GM23338 (cell line): ENCODE data around the gene GYS2. TPM values are rescaled to one million over a fixed set of nuclear protein-coding genes. Genes with fewer than 3 reads are reported as not detected.
A peak's percentile ranks its signal among the peaks of the same experiment; 100 is the strongest.

Source experiments
- ATAC-seq: fragments of 200-7000 bp; cut with Tn5 transposase; 3 replicates; pipeline ENCODE4 v1.9.1; 2020
- DNase-seq: peaks from one replicate; pipeline ENCODE4 v3.0.0-alpha.2; 2015; ENCODE audit warnings: low spot score
- H2AFZ ChIP-seq: fragments of 200-600 bp; sonication (generic); 2 replicates; pipeline ENCODE4 v1.8.0; 2016; ENCODE audit warnings: antibody characterized with exemption, mild to moderate bottlenecking, moderate library complexity
- H3F3A ChIP-seq: fragments of 200-600 bp; sonication (generic); replicated peaks from 2 replicates; pipeline ENCODE4 v1.8.0; 2017; ENCODE audit warnings: antibody characterized with exemption, mixed run types, low read depth
- H3K27ac ChIP-seq: fragments of 200-600 bp; sonication (generic); 2 replicates; pipeline ENCODE4 v1.6.1; 2016; ENCODE audit warnings: low read depth
- H3K27me3 ChIP-seq: fragments of 200-600 bp; sonication (generic); 2 replicates; pipeline ENCODE4 v1.8.0; 2016; ENCODE audit warnings: mild to moderate bottlenecking, mixed run types, moderate library complexity; ENCODE audit not compliant: insufficient read depth
- H3K36me3 ChIP-seq: fragments of 200-600 bp; sonication (generic); 2 replicates; pipeline ENCODE4 v1.8.0; 2016; ENCODE audit warnings: mild to moderate bottlenecking; ENCODE audit not compliant: insufficient read depth
- H3K4me1 ChIP-seq: fragments of 200-600 bp; sonication (generic); 2 replicates; pipeline ENCODE4 v1.8.0; 2016; ENCODE audit warnings: mild to moderate bottlenecking, moderate library complexity; ENCODE audit not compliant: insufficient read depth
- H3K4me2 ChIP-seq: fragments of 200-600 bp; sonication (generic); 2 replicates; pipeline ENCODE4 v1.7.1; 2017; ENCODE audit warnings: mixed run types
- H3K4me3 ChIP-seq: fragments of 200-600 bp; sonication (generic); 2 replicates; pipeline ENCODE4 v1.6.1; 2016; ENCODE audit warnings: mixed run types
- H3K79me2 ChIP-seq: fragments of 200-600 bp; sonication (generic); replicated peaks from 2 replicates; pipeline ENCODE4 v1.8.0; 2017; ENCODE audit warnings: mild to moderate bottlenecking; ENCODE audit not compliant: insufficient read depth
- H3K9me2 ChIP-seq: fragments of 200-600 bp; sonication (generic); 2 replicates; pipeline ENCODE4 v1.8.0; 2017; ENCODE audit not compliant: insufficient read depth
- H4K20me1 ChIP-seq: fragments of 200-600 bp; sonication (generic); replicated peaks from 2 replicates; pipeline ENCODE4 v1.8.0; 2017; ENCODE audit warnings: mild to moderate bottlenecking; ENCODE audit not compliant: insufficient read depth
- H3K27ac Mint-ChIP-seq: 2 replicates; pipeline ENCODE4 v1.8.0; 2020; ENCODE audit warnings: inconsistent platforms, mild to moderate bottlenecking, moderate library complexity, mixed read lengths
- H3K27me3 Mint-ChIP-seq: 3 replicates; pipeline ENCODE4 v1.8.0; 2022; ENCODE audit warnings: low read depth, mild to moderate bottlenecking, moderate library complexity, mixed read lengths, inconsistent platforms; ENCODE audit not compliant: insufficient read depth, poor library complexity
- H3K36me3 Mint-ChIP-seq: 3 replicates; pipeline ENCODE4 v1.8.0; 2021; ENCODE audit warnings: low read depth, mild to moderate bottlenecking, inconsistent platforms, moderate library complexity, mixed read lengths
- H3K4me1 Mint-ChIP-seq: 3 replicates; pipeline ENCODE4 v1.8.0; 2020; ENCODE audit warnings: mild to moderate bottlenecking, inconsistent platforms, mixed read lengths
- H3K4me3 Mint-ChIP-seq: 3 replicates; pipeline ENCODE4 v1.8.0; 2021; ENCODE audit warnings: moderate library complexity, mild to moderate bottlenecking, inconsistent platforms, mixed read lengths
- H3K9me3 Mint-ChIP-seq: 3 replicates; pipeline ENCODE4 v1.8.0; 2020; ENCODE audit warnings: moderate library complexity, mild to moderate bottlenecking, inconsistent platforms, mixed read lengths
- CTCF ChIP-seq, 2 experiments: fragments of 200-600 bp in 1 of 2; sonication (generic) in 1 of 2; conservative IDR thresholded peaks; 2 replicates each; pipeline versions ENCODE4 v1.5.1 to v1.6.1; 2016 to 2017; ENCODE audit warnings: antibody characterized with exemption in 2 of 2, low read depth in 2 of 2, mild to moderate bottlenecking in 2 of 2, moderate library complexity in 1 of 2
- ETS1 ChIP-seq: IDR thresholded peaks from 2 replicates; pipeline ENCODE4 v1.6.1; 2016; ENCODE audit warnings: antibody characterized with exemption
- EZH2 ChIP-seq: fragments of 200-600 bp; sonication (generic); IDR thresholded peaks from one replicate; pipeline ENCODE4 v1.8.0; 2017; ENCODE audit warnings: antibody characterized with exemption, mild to moderate bottlenecking, low read depth; ENCODE audit not compliant: unreplicated experiment
- JUNB ChIP-seq: IDR thresholded peaks from one replicate; pipeline ENCODE4 v1.6.1; 2016; ENCODE audit warnings: antibody characterized with exemption; ENCODE audit not compliant: unreplicated experiment
- NANOG ChIP-seq: IDR thresholded peaks from 2 replicates; pipeline ENCODE4 v1.6.1; 2016; ENCODE audit warnings: antibody characterized with exemption, borderline replicate concordance
- POLR2AphosphoS5 ChIP-seq: IDR thresholded peaks from 2 replicates; pipeline ENCODE4 v1.6.1; 2016; ENCODE audit warnings: antibody characterized with exemption, low read depth
- REST ChIP-seq: IDR thresholded peaks from one replicate; pipeline ENCODE4 v1.6.1; 2018; ENCODE audit warnings: antibody characterized with exemption; ENCODE audit not compliant: unreplicated experiment
- ZNF331 ChIP-seq: fragments of 250-450 bp; sonication (Bioruptor Pico); IDR thresholded peaks from 2 replicates; pipeline ENCODE4 v1.5.0; 2020; ENCODE audit warnings: low read depth, mild to moderate bottlenecking, moderate library complexity
- ZNF462 ChIP-seq: fragments of 250-450 bp; sonication (Bioruptor Pico); IDR thresholded peaks from 2 replicates; pipeline ENCODE4 v1.5.0; 2020; ENCODE audit warnings: mild to moderate bottlenecking, moderate library complexity
- polyA plus RNA-seq: library from polyadenylated mRNA; unstranded; fragments of >200 nt; fragmentation: Nextera tagmentation; extraction: Ambion mirVana; gene quantifications from 2 replicates; pipeline ENCODE4 v1.2.1, GENCODE V29; 2016
- total RNA-seq: library from RNA; depleted of rRNA; stranded (reverse); fragments of >200 nt; shearing (Covaris generic); gene quantifications from 2 replicates; pipeline ENCODE4 v1.2.3, GENCODE V29; 2014

GYS2 gene
- total and polyA plus RNA-seq, 2 experiments from 2014 or later = not detected

GRCh38 chr12:21505888-21506287 is 98.8 kb downstream of the GYS2 start:
- no peak for ATAC-seq
- Mint-ChIP-seq H3K27ac (no peak overlapping the region), H3K36me3 (peaks cover 6% of the 10 kb centered on the region; the same call in 2 of the 3 replicates), H3K4me3 (no peak overlapping the region), H3K4me1 (peaks cover 6% of the 10 kb centered on the region; the same call in 2 of the 3 replicates), H3K9me3 (no peaks in the 10 kb centered on the region), H3K27me3 (no peaks in the 10 kb centered on the region)
- Histone ChIP-seq H3K4me2 (no peak overlapping the region), H4K20me1 (0 out of 2 replicates have a peak, but pooled peaks cover 10% of the 10 kb centered on the region), H3K36me3 (peaks cover 5% of the 10 kb centered on the region; the same call in 1 of the 2 replicates), H3K79me2 (peaks cover 56% of the 10 kb centered on the region), H3K4me3 (no peak overlapping the region), H3K4me1 (peaks cover 9% of the 10 kb centered on the region), H3K27me3 (no peaks in the 10 kb centered on the region), H3F3A (no peaks in the 10 kb centered on the region), H2AFZ (no peak overlapping the region), H3K27ac (no peak overlapping the region), H3K9me2 (no peaks in the 10 kb centered on the region)
- TF ChIP-seq POLR2AphosphoS5 (no peak), NANOG (no peak), ETS1 (no peak)
- DNase-seq = no peak

GRCh38 chr12:21502872-21503271 is 101.8 kb downstream of the GYS2 start:
- no peak overlapping the region for H3K4me3 Mint-ChIP-seq
- H3K4me3 ChIP-seq = peak overlapping the region; percentile 73
- H3K27me3 ChIP-seq = no peaks in the 10 kb centered on the region
- peaks cover 4% of the 10 kb centered on the region; the same call in 1 of the 2 replicates for H3K36me3 ChIP-seq
- H3K9me2 ChIP-seq = no peaks in the 10 kb centered on the region
- H3K4me1 ChIP-seq = peaks cover 17% of the 10 kb centered on the region
- DNase-seq (peak; percentile 8), ATAC-seq (no peak)
- peaks cover 2% of the 10 kb centered on the region; the same call in 1 of the 3 replicates for H3K36me3 Mint-ChIP-seq
- no peaks in the 10 kb centered on the region for H3F3A ChIP-seq
- H3K9me3 Mint-ChIP-seq = no peaks in the 10 kb centered on the region
- H4K20me1 ChIP-seq = 0 out of 2 replicates have a peak, but pooled peaks cover 10% of the 10 kb centered on the region
- H2AFZ ChIP-seq = no peak overlapping the region
- H3K4me2 ChIP-seq = peak overlapping the region; percentile 86
- H3K27me3 Mint-ChIP-seq = no peaks in the 10 kb centered on the region
- no peak overlapping the region for H3K27ac ChIP-seq
- H3K27ac Mint-ChIP-seq = no peak overlapping the region
- H3K4me1 Mint-ChIP-seq = peaks cover 6% of the 10 kb centered on the region; the same call in 2 of the 3 replicates
- peaks cover 70% of the 10 kb centered on the region for H3K79me2 ChIP-seq
- TF ChIP-seq NANOG (no peak), JUNB (no peak), POLR2AphosphoS5 (no peak), ZNF331 (no peak), REST (no peak), ZNF462 (no peak), CTCF (conservative IDR thresholded peaks at IDR 0.05; ENCODE audit: low read depth in 2 of 2) (no peak), EZH2 (no peak)
